Epithelial cell of proximal tubule (primary cell): Measurements from ENCODE around the gene ELOVL2. TPM values are rescaled to one million over a fixed set of nuclear protein-coding genes. Genes with fewer than 3 reads are reported as not detected.
"Not testable (repeated sequence)": the region's sequence is repeated elsewhere in the genome, so short reads cannot be mapped to it uniquely, and the experiment has no call there.

ENCODE experiments used
- DNase-seq: peaks from one replicate; pipeline ENCODE4 v3.0.0-alpha.2; 2011; ENCODE audit warnings: low read depth
- H3K4me3 ChIP-seq: 2 replicates; pipeline ENCODE4 v1.5.1; 2011; ENCODE audit warnings: low read depth, mild to moderate bottlenecking, low read length
- CTCF ChIP-seq: conservative IDR thresholded peaks from 2 replicates; pipeline ENCODE4 v1.5.1; 2012; ENCODE audit warnings: low read depth, mild to moderate bottlenecking, low read length
- total RNA-seq: library from RNA; depleted of rRNA; stranded (reverse); fragments of >200 nt; gene quantifications from 2 replicates; pipeline ENCODE4 v1.2.3, GENCODE V29; 2015

ELOVL2 gene
- total RNA-seq, 1 donor from 2014 or later, result 1.3 TPM

- no peak overlapping the region for H3K4me3 ChIP-seq
- no peak for DNase-seq
- TF ChIP-seq CTCF, result no peak
Measured at GRCh38 chr6:10995114-10995707, 48.9 kb downstream of the ELOVL2 start.

- DNase-seq, result no peak
- H3K4me3 ChIP-seq, result no peak overlapping the region
- TF ChIP-seq CTCF, result no peak
Measured at GRCh38 chr6:10993896-10994295, 50.2 kb downstream of the ELOVL2 start.

GRCh38 chr6:10991115-10991514 is 53.0 kb downstream of the ELOVL2 start:
- no peak for DNase-seq
- no peak for TF ChIP-seq CTCF
- no peak overlapping the region for H3K4me3 ChIP-seq

GRCh38 chr6:10989587-10989986 is 54.5 kb downstream of the ELOVL2 start:
- no peak overlapping the region for H3K4me3 ChIP-seq
- TF ChIP-seq CTCF, result no peak
- DNase-seq, result no peak

- not testable (repeated sequence) for DNase-seq, H3K4me3 ChIP-seq
Measured at GRCh38 chr6:10984959-10985358, 59.1 kb downstream of the ELOVL2 start.

GRCh38 chr6:10981409-10981808 is 62.7 kb downstream of the ELOVL2 start:
- no peak overlapping the region for H3K4me3 ChIP-seq
- TF ChIP-seq CTCF, result no peak
- DNase-seq, result no peak

GRCh38 chr6:10979603-10980002 is 64.5 kb downstream of the ELOVL2 start:
- no peak overlapping the region for H3K4me3 ChIP-seq
- no peak for TF ChIP-seq CTCF

More at GRCh38 chr6:10979603-10980002, 64.5 kb downstream of the ELOVL2 start:
- DNase-seq, result no peak
